ENCODE data around the gene RING1. TPM values are rescaled to one million over a fixed set of nuclear protein-coding genes. Genes with fewer than 3 reads are reported as not detected.

Gene RING1
- polyA plus RNA-seq, 3 donors, result 23.7 to 42.5 (median 40.5) TPM

DNA sequence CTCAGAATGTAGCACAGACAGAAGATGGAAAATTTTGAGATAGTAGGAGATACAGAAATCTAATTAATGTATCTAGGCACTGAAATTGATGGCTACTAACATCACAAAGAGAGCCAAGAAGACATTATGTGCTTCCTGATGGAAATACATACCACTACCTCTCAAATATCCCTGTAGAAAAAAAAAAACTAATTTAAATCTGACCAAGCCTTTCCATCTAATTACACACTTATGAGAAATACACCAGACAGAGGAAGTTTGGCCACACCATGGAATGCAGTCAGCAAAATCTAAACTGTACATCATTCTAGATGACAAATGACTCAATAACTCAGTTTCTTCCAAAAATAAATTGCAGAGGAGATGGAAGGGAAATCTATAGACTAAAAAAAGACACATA, 44.5 kb downstream of the RING1 start:
- no peak overlapping the region for H3K27ac ChIP-seq (ENCODE audit: low read depth, low read length)

DNA sequence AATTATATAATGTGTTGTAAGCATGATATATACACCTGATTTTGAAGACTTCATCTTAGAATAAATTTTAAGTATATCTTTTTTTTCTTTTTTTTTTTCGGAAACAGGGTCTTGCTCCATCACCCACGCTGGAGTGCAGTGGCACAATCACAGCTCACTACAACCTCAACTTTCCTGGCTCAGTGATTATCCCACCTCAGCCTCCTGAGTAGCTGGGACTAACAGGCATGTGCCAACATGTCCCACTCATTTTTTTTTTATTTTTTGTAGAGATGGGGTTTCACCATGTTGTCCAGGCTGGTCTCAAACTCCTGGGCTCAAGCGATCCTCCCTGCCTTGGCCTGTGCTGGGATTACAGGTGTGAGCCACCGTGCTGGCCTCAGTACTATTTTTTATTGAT, 46.3 kb downstream of the RING1 start:
- no peak overlapping the region for H3K27ac ChIP-seq (ENCODE audit: low read depth, low read length)
- 89 to 91% (median 91%) methylated on average over 4 of the region's 4 CpGs for WGBS, 3 donors

DNA sequence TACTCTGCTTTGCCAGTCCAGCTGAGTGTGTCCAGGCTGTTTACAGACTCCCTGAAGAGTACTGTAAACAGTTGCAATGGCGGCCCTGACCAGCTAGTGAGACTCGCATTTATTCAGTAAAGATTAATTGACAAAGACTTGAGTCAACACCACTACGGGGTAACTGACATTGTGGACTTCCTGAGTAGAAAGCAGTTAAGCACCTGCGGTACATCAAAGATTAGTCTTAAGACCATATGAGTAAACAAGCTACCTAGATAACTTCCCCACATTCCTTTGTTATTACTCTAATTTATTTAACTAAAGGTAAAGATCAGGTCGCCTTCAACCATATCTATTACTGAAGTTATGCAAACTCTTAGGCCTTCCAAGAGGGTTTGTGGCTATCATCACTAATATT, 50.7 kb downstream of the RING1 start:
- H3K27ac ChIP-seq (ENCODE audit: low read depth, low read length), result no peak overlapping the region
- WGBS, 3 donors, result 41 to 93% (median 91%) methylated on average over 5 of the region's 5 CpGs

Other genes starting within 250 kb of the RING1 start
- gene BRD2, start 239.9 kb upstream of the RING1 start, polyA plus RNA-seq, result 100 to 1,000 TPM in 2 of 3 donors, 10 to 100 TPM in 1; 83.9 to 118 (median 116) TPM
- 1 to 10 TPM; 1.5 to 3.3 (median 1.6) TPM for gene HLA-DOA, start 198.9 kb upstream of the RING1 start, polyA plus RNA-seq
- gene HLA-DPA1, start 134.9 kb upstream of the RING1 start, polyA plus RNA-seq, result 10 to 100 TPM; 10.4 to 50.7 (median 20.9) TPM
- 10 to 100 TPM; 26.1 to 49.8 (median 48.0) TPM for gene HLA-DPB1, start 132.5 kb upstream of the RING1 start, polyA plus RNA-seq
- gene COL11A2, start 16.0 kb upstream of the RING1 start, polyA plus RNA-seq, result 1 to 10 TPM in 1 of 3 donors, under 1 TPM in 2; 0.28 to 2.6 (median 0.88) TPM
- 10 to 100 TPM; 22.7 to 31.3 (median 29.6) TPM for gene RXRB, start 7.8 kb upstream of the RING1 start, polyA plus RNA-seq
- 100 to 1,000 TPM in 1 of 3 donors, 10 to 100 TPM in 2; 51.4 to 112 (median 72.1) TPM for gene SLC39A7, start 7.6 kb upstream of the RING1 start, polyA plus RNA-seq
- 10 to 100 TPM in 2 of 3 donors, 1 to 10 TPM in 1; 5.7 to 51.7 (median 14.4) TPM for gene HSD17B8, start 3.8 kb upstream of the RING1 start, polyA plus RNA-seq
- gene VPS52, start 63.4 kb downstream of the RING1 start, polyA plus RNA-seq, result 10 to 100 TPM; 34.7 to 40.3 (median 36.9) TPM
- 1,000 to 10,000 TPM; 3,971 to 5,636 (median 5,545) TPM for gene RPS18, start 63.6 kb downstream of the RING1 start, polyA plus RNA-seq
- gene B3GALT4, start 68.6 kb downstream of the RING1 start, polyA plus RNA-seq, result 1 to 10 TPM; 4.0 to 9.3 (median 8.5) TPM
- gene WDR46, start 80.7 kb downstream of the RING1 start, polyA plus RNA-seq, result 10 to 100 TPM; 27.5 to 47.4 (median 42.7) TPM
- gene PFDN6, start 81.1 kb downstream of the RING1 start, polyA plus RNA-seq, result 100 to 1,000 TPM in 1 of 3 donors, 10 to 100 TPM in 2; 47.0 to 131 (median 77.7) TPM
- gene RGL2, start 90.4 kb downstream of the RING1 start, polyA plus RNA-seq, result 10 to 100 TPM; 33.1 to 64.3 (median 49.0) TPM
- 10 to 100 TPM; 14.2 to 29.9 (median 26.3) TPM for gene TAPBP, start 105.6 kb downstream of the RING1 start, polyA plus RNA-seq
- 10 to 100 TPM in 2 of 3 donors, 1 to 10 TPM in 1; 8.9 to 13.5 (median 13.4) TPM for gene ZBTB22, start 109.2 kb downstream of the RING1 start, polyA plus RNA-seq
- gene DAXX, start 114.5 kb downstream of the RING1 start, polyA plus RNA-seq, result 10 to 100 TPM; 19.6 to 35.4 (median 34.0) TPM
- gene KIFC1, start 183.3 kb downstream of the RING1 start, polyA plus RNA-seq, result under 1 TPM; 0.55 to 0.56 (median 0.56) TPM
- 100 to 1,000 TPM in 1 of 3 donors, 10 to 100 TPM in 2; 52.3 to 106 (median 73.9) TPM for gene PHF1, start 202.5 kb downstream of the RING1 start, polyA plus RNA-seq
- gene CUTA, start 209.6 kb downstream of the RING1 start, polyA plus RNA-seq, result 100 to 1,000 TPM; 123 to 153 (median 148) TPM
- 10 to 100 TPM in 1 of 3 donors, 1 to 10 TPM in 2; 4.2 to 16.1 (median 7.2) TPM for gene SYNGAP1, start 211.6 kb downstream of the RING1 start, polyA plus RNA-seq
- 1 to 10 TPM in 2 of 3 donors, under 1 TPM in 1; 0.79 to 3.1 (median 1.8) TPM for gene ZBTB9, start 246.1 kb downstream of the RING1 start, polyA plus RNA-seq